ENCODE results near the gene SMARCD2.

Gene SMARCD2

GRCh38 chr17:63848834-63849689, 6.6 kb upstream of the SMARCD2 start:
- DNase-seq, result peak; percentile 85 to 95 (median 91)

GRCh38 chr17:63847525-63848249, 5.2 kb upstream of the SMARCD2 start:
- no peak for DNase-seq

GRCh38 chr17:63845509-63845908, 3.0 kb upstream of the SMARCD2 start:
- no peak for DNase-seq

GRCh38 chr17:63843910-63844677, 1.6 kb upstream of the SMARCD2 start:
- DNase-seq, result no peak

- DNase-seq, result peak in 5 of 6 experiments; percentile 28 to 64 (median 47)
Observed at GRCh38 chr17:63843387-63843888, 953 bp upstream of the SMARCD2 start.

GRCh38 chr17:63842173-63842539, 329 bp downstream of the SMARCD2 start:
- peak in 2 of 6 experiments; percentile 45 to 59 for DNase-seq

- DNase-seq, result no peak
Observed at GRCh38 chr17:63841350-63842172, 924 bp downstream of the SMARCD2 start.

GRCh38 chr17:63840591-63841349, 1.7 kb downstream of the SMARCD2 start:
- DNase-seq, result no peak

- DNase-seq, result no peak
Observed at GRCh38 chr17:63838631-63839171, 3.8 kb downstream of the SMARCD2 start.

GRCh38 chr17:63837962-63838600, 4.4 kb downstream of the SMARCD2 start:
- DNase-seq, result no peak

GRCh38 chr17:63837480-63837879, 5.0 kb downstream of the SMARCD2 start:
- no peak for DNase-seq

- no peak for DNase-seq
Observed at GRCh38 chr17:63836811-63837210, 5.7 kb downstream of the SMARCD2 start.

GRCh38 chr17:63835167-63835720, 7.2 kb downstream of the SMARCD2 start:
- DNase-seq, result no peak

- DNase-seq, result peak; percentile 33 to 56 (median 46)
Observed at GRCh38 chr17:63834431-63835166, 7.9 kb downstream of the SMARCD2 start.

- no peak for DNase-seq
Observed at GRCh38 chr17:63833741-63834373, 8.6 kb downstream of the SMARCD2 start.

- DNase-seq, result no peak
Observed at GRCh38 chr17:63833026-63833740, 9.3 kb downstream of the SMARCD2 start.

- DNase-seq, result no peak
Observed at GRCh38 chr17:63832455-63832854, 10.0 kb downstream of the SMARCD2 start.

GRCh38 chr17:63832014-63832413, 10.5 kb downstream of the SMARCD2 start:
- no peak for DNase-seq

All from stimulated activated naive CD4-positive, alpha-beta T cell (primary cell).